ENCODE measurements around the gene SCNN1A. TPM values are rescaled to one million over a fixed set of nuclear protein-coding genes. Genes with fewer than 3 reads are reported as not detected.

SCNN1A gene
- total and polyA plus RNA-seq, 2 donors (not counting 1 experiment from before 2014, with no cell fraction given): under 0.01 to 0.05 TPM

GRCh38 chr12:6306151-6306550 lies 69.2 kb downstream of the SCNN1A start:
- Histone ChIP-seq H3K4me3 (replicated peaks in 1 of 4; ENCODE audit: control extremely low read depth in 1 of 4, insufficient read depth in 1 of 4, low read depth in 3 of 4, low read length in 4 of 4) (no peak overlapping the region), H2AFZ (ENCODE audit: low read length) (no peak overlapping the region), H3K4me1 (ENCODE audit: control insufficient read depth, extremely low read depth, insufficient read depth, low read length) (no peaks in the 10 kb centered on the region), H3K9ac (ENCODE audit: insufficient read depth, low read length) (no peak overlapping the region), H3K79me2 (ENCODE audit: control insufficient read depth, insufficient read depth, low read length) (no peaks in the 10 kb centered on the region), H3K27me3 (ENCODE audit: control insufficient read depth, insufficient read depth, low read length) (peaks cover 16% of the 10 kb centered on the region), H3K9me3 (ENCODE audit: control insufficient read depth, insufficient read depth, low read depth, low read length) (no peaks in the 10 kb centered on the region), H4K20me1 (ENCODE audit: control insufficient read depth, extremely low read depth, insufficient read depth, low read length) (no peaks in the 10 kb centered on the region), H3K36me3 (ENCODE audit: control insufficient read depth, insufficient read depth, low read length) (no peaks in the 10 kb centered on the region), H3K4me2 (ENCODE audit: extremely low read depth, insufficient read depth, low read length) (no peak overlapping the region), H3K27ac (ENCODE audit: insufficient read depth, low read length) (no peak overlapping the region)
- TF ChIP-seq CTCF (conservative IDR thresholded peaks at IDR 0.05 in 1 of 2, IDR thresholded peaks at IDR 0.05 in 1 of 2; ENCODE audit: low read depth in 1 of 2, low read length in 2 of 2) (no peak), EZH2 (IDR thresholded peaks at IDR 0.05; ENCODE audit: low read length, missing control alignments) (no peak)
- DNase-seq (ENCODE audit: low read depth in 2 of 2): no peak

- DNase-seq (ENCODE audit: low read depth in 2 of 2): no peak
- no peak overlapping the region for H2AFZ ChIP-seq (ENCODE audit: low read length)
- no peaks in the 10 kb centered on the region for H4K20me1 ChIP-seq (ENCODE audit: control insufficient read depth, extremely low read depth, insufficient read depth, low read length)
- peaks cover 2% of the 10 kb centered on the region for H3K27me3 ChIP-seq (ENCODE audit: control insufficient read depth, insufficient read depth, low read length)
- TF ChIP-seq CTCF (conservative IDR thresholded peaks at IDR 0.05 in 1 of 2, IDR thresholded peaks at IDR 0.05 in 1 of 2; ENCODE audit: low read depth in 1 of 2, low read length in 2 of 2) (no peak), EZH2 (IDR thresholded peaks at IDR 0.05; ENCODE audit: low read length, missing control alignments) (no peak)
- H3K9ac ChIP-seq (ENCODE audit: insufficient read depth, low read length): no peak overlapping the region
- no peak overlapping the region for H3K4me2 ChIP-seq (ENCODE audit: extremely low read depth, insufficient read depth, low read length)
- H3K4me1 ChIP-seq (ENCODE audit: control insufficient read depth, extremely low read depth, insufficient read depth, low read length): no peaks in the 10 kb centered on the region
- no peaks in the 10 kb centered on the region for H3K36me3 ChIP-seq (ENCODE audit: control insufficient read depth, insufficient read depth, low read length)
- H3K9me3 ChIP-seq (ENCODE audit: control insufficient read depth, insufficient read depth, low read depth, low read length): no peaks in the 10 kb centered on the region
- H3K79me2 ChIP-seq (ENCODE audit: control insufficient read depth, insufficient read depth, low read length): no peaks in the 10 kb centered on the region
- no peak overlapping the region for H3K27ac ChIP-seq (ENCODE audit: insufficient read depth, low read length)
- H3K4me3 ChIP-seq (replicated peaks in 1 of 4; ENCODE audit: control extremely low read depth in 1 of 4, insufficient read depth in 1 of 4, low read depth in 3 of 4, low read length in 4 of 4): no peak overlapping the region
Observed at GRCh38 chr12:6303071-6303470, 72.3 kb downstream of the SCNN1A start.

GRCh38 chr12:6302621-6303020 lies 72.7 kb downstream of the SCNN1A start:
- Histone ChIP-seq H3K27ac (ENCODE audit: insufficient read depth, low read length) (no peak overlapping the region), H3K79me2 (ENCODE audit: control insufficient read depth, insufficient read depth, low read length) (no peaks in the 10 kb centered on the region), H3K9me3 (ENCODE audit: control insufficient read depth, insufficient read depth, low read depth, low read length) (no peaks in the 10 kb centered on the region), H3K27me3 (ENCODE audit: control insufficient read depth, insufficient read depth, low read length) (no peaks in the 10 kb centered on the region), H3K4me3 (replicated peaks in 1 of 4; ENCODE audit: control extremely low read depth in 1 of 4, insufficient read depth in 1 of 4, low read depth in 3 of 4, low read length in 4 of 4) (no peak overlapping the region), H2AFZ (ENCODE audit: low read length) (no peak overlapping the region), H3K36me3 (ENCODE audit: control insufficient read depth, insufficient read depth, low read length) (no peaks in the 10 kb centered on the region), H3K4me1 (ENCODE audit: control insufficient read depth, extremely low read depth, insufficient read depth, low read length) (no peaks in the 10 kb centered on the region), H3K9ac (ENCODE audit: insufficient read depth, low read length) (no peak overlapping the region), H3K4me2 (ENCODE audit: extremely low read depth, insufficient read depth, low read length) (no peak overlapping the region), H4K20me1 (ENCODE audit: control insufficient read depth, extremely low read depth, insufficient read depth, low read length) (no peaks in the 10 kb centered on the region)
- DNase-seq (ENCODE audit: low read depth in 2 of 2): no peak
- TF ChIP-seq EZH2 (IDR thresholded peaks at IDR 0.05; ENCODE audit: low read length, missing control alignments): no peak
